GM12878 (cell line): Measurements from ENCODE around the gene KCNQ1OT1. TPM values are rescaled to one million over a fixed set of nuclear protein-coding genes. Genes with fewer than 3 reads are reported as not detected.

Experiments
- ATAC-seq: fragments of 200-7000 bp; cut with Tn5 transposase; 3 replicates; pipeline ENCODE4 v1.9.1; 2020; ENCODE audit warnings: mild to moderate bottlenecking, moderate library complexity
- BruUV-seq: library from RNA; stranded (reverse); fragments of 400-500 nt; replicated peaks from 2 replicates; lab custom pipeline; 2021; lab: Mats Ljungman, UMichigan
- CTCF ChIA-PET: fragments of 300-600 bp; sonication (Branson Sonifier 250); formaldehyde crosslinking; extraction: SDS; loops from one replicate; lab custom pipeline; 2021; ENCODE audit warnings: inconsistent platforms; lab: Yijun Ruan, JAX
- POLR2A ChIA-PET: fragments of 350-600 bp; formaldehyde crosslinking; extraction: SDS; loops from one replicate; lab custom pipeline; 2021; ENCODE audit warnings: inconsistent platforms; lab: Charles Lee
- RAD21 ChIA-PET: fragments of 300-600 bp; sonication (Branson Sonifier 250); formaldehyde crosslinking; loops from one replicate; lab custom pipeline; 2023; ENCODE audit warnings: antibody characterized with exemption; ENCODE audit not compliant: unreplicated experiment; lab: Charles Lee
- SMC1A ChIA-PET: fragments of 300-600 bp; sonication (Branson Sonifier 250); formaldehyde crosslinking; loops from one replicate; lab custom pipeline; 2023; ENCODE audit not compliant: unreplicated experiment, uncharacterized antibody; lab: Charles Lee
- DNase-seq: peaks from one replicate; pipeline ENCODE4 v3.0.0-alpha.2; 2011; ENCODE audit warnings: low read depth, low spot score
- FAIRE-seq: peaks from 3 replicates; lab custom pipeline; 2011; peaks lifted over from hg19 to GRCh38; lab: Jason Lieb, UNC
- H2AFZ ChIP-seq: 2 replicates; pipeline ENCODE4 v1.6.0; 2011; ENCODE audit warnings: low read depth, low read length, control low read depth; ENCODE audit not compliant: control insufficient read depth
- H3K27ac ChIP-seq: 2 replicates; pipeline ENCODE4 v1.5.1; 2011; ENCODE audit warnings: control low read depth; ENCODE audit not compliant: control insufficient read depth, insufficient read depth
- H3K27me3 ChIP-seq, 2 experiments: replicated peaks in 1 of 2; 2 replicates each; pipeline versions ENCODE4 v1.6.0 to v1.6.1; 2011; ENCODE audit warnings: low read length in 1 of 2; ENCODE audit not compliant: control insufficient read depth in 2 of 2, insufficient read depth in 2 of 2
- H3K36me3 ChIP-seq, 2 experiments: 2 replicates each; pipeline ENCODE4 v1.5.1; 2011; ENCODE audit warnings: low read length in 1 of 2; ENCODE audit not compliant: control insufficient read depth in 2 of 2, insufficient read depth in 2 of 2
- H3K4me1 ChIP-seq: 2 replicates; pipeline ENCODE4 v1.6.1; 2011; ENCODE audit warnings: mild to moderate bottlenecking, low read length, moderate library complexity, mixed read lengths; ENCODE audit not compliant: control insufficient read depth, insufficient read depth
- H3K4me2 ChIP-seq: 2 replicates; pipeline ENCODE4 v1.6.0; 2011; ENCODE audit warnings: control low read depth; ENCODE audit not compliant: control insufficient read depth, insufficient read depth
- H3K4me3 ChIP-seq: fragments of 200-600 bp; sonication (generic); 2 replicates; pipeline ENCODE4 v1.5.1; 2016
- H3K79me2 ChIP-seq: 2 replicates; pipeline ENCODE4 v1.6.0; 2011; ENCODE audit warnings: low read length; ENCODE audit not compliant: control insufficient read depth, insufficient read depth
- H3K9ac ChIP-seq: 2 replicates; pipeline ENCODE4 v1.8.0; 2011; ENCODE audit warnings: low read length, control low read depth, mixed read lengths; ENCODE audit not compliant: control insufficient read depth, insufficient read depth
- H3K9me3 ChIP-seq: replicated peaks from 3 replicates; pipeline ENCODE4 v1.5.1; 2011; ENCODE audit warnings: mild to moderate bottlenecking, low read length; ENCODE audit not compliant: control insufficient read depth, insufficient read depth
- H4K20me1 ChIP-seq: 2 replicates; pipeline ENCODE4 v1.6.0; 2011; ENCODE audit not compliant: control insufficient read depth, insufficient read depth
- CBX5 ChIP-seq: sonication (generic); IDR thresholded peaks from 2 replicates; pipeline ENCODE4 v1.6.1; 2016; ENCODE audit warnings: low read depth, moderate library complexity, mild to moderate bottlenecking, inconsistent platforms
- FOXM1 ChIP-seq: IDR thresholded peaks from 2 replicates; pipeline ENCODE4 v1.6.1; 2012; ENCODE audit warnings: low read depth, mild to moderate bottlenecking, inconsistent platforms, low read length, moderate library complexity
- GATAD2B ChIP-seq: fragments of 450-650 bp; conservative IDR thresholded peaks from 2 replicates; pipeline ENCODE4 v1.6.1; 2017; ENCODE audit warnings: low read depth, mild to moderate bottlenecking, moderate library complexity
- IRF4 ChIP-seq: IDR thresholded peaks from 2 replicates; pipeline ENCODE4 v1.6.1; 2011; ENCODE audit warnings: low read depth, low read length
- KAT2A ChIP-seq: conservative IDR thresholded peaks from 2 replicates; pipeline ENCODE4 v1.6.1; 2011; ENCODE audit warnings: low read depth, low read length; ENCODE audit not compliant: control insufficient read depth
- KLF5 ChIP-seq: fragments of 450-650 bp; IDR thresholded peaks from 2 replicates; pipeline ENCODE4 v1.6.1; 2014; ENCODE audit warnings: mild to moderate bottlenecking; ENCODE audit not compliant: partially characterized antibody
- SIN3A ChIP-seq: IDR thresholded peaks from 2 replicates; pipeline ENCODE4 v1.6.1; 2012; ENCODE audit warnings: low read depth, low read length, improper control_type of control experiment
- SREBF1 ChIP-seq: IDR thresholded peaks from 2 replicates; pipeline ENCODE4 v1.6.1; 2012; ENCODE audit warnings: mild to moderate bottlenecking, low read length
- YBX1 ChIP-seq: fragments of 450-650 bp; IDR thresholded peaks from 2 replicates; pipeline ENCODE4 v1.6.1; 2016; ENCODE audit warnings: antibody characterized with exemption
- ZBTB40 ChIP-seq: fragments of 450-650 bp; IDR thresholded peaks from 2 replicates; pipeline ENCODE4 v1.6.1; 2016; ENCODE audit warnings: mild to moderate bottlenecking, moderate library complexity, borderline replicate concordance
- ZNF622 ChIP-seq: fragments of 450-650 bp; IDR thresholded peaks from 2 replicates; pipeline ENCODE4 v1.6.1; 2017; ENCODE audit warnings: mild to moderate bottlenecking, inconsistent platforms
- WGBS: methylation state at CpG from one replicate; pipeline ENCODE4 v1.1.6; 2016; ENCODE audit warnings: low lambda C conversion rate; ENCODE audit not compliant: insufficient replicate concordance, insufficient coverage; ENCODE audit errors: missing lambda C conversion rate; 5-methylcytosine and 5-hydroxymethylcytosine counted together
- in situ Hi-C: fragments of 300-500 bp; cut with MboI; formaldehyde crosslinking; loops from 9 replicates; pipeline ENCODE4 v1.14.3; 2018; ENCODE audit warnings: mixed read lengths
- intact Hi-C: fragments of 100-400 bp; cut with micrococcal nuclease; formaldehyde crosslinking; loops from one replicate; pipeline ENCODE4 v1.14.2; 2022; ENCODE audit not compliant: unreplicated experiment
- polyA plus RNA-seq, 11 experiments: library from polyadenylated mRNA; depleted of rRNA in 4 of 11; unstranded in 6 of 11; stranded (reverse) in 5 of 11; fragments of >200 nt; fragmentation: Nextera tagmentation in 4 of 11; fragmentation: Illumina TruSeq in 1 of 11; extraction: Ambion mirVana in 4 of 11; extraction: Trizol in 1 of 11; gene quantifications; 1 replicate in 1 of 11; 2 replicates in 10 of 11; pipeline versions ENCODE4 v1.2.1 to v1.2.3, GENCODE V29; 2011 to 2016; ENCODE audit warnings: inconsistent platforms in 2 of 11, missing spikeins in 2 of 11, low read depth in 1 of 11
- total RNA-seq, 4 experiments: library from RNA; depleted of rRNA in 3 of 4; stranded (reverse); fragments of >200 nt in 3 of 4; fragmentation: Illumina TruSeq in 1 of 4; extraction: Trizol in 1 of 4; gene quantifications; 2 replicates each; pipeline versions ENCODE4 v1.2.1 to v1.2.3, GENCODE V29; 2013 to 2021

KCNQ1OT1 gene
- total and polyA plus RNA-seq, 10 of the 15 experiments (the other 5 are each of a cell fraction or from before 2014, with no cell fraction given): 0.02 to 1.6 (median 0.41) TPM

- Histone ChIP-seq H3K27me3 (no peaks in the 10 kb centered on the region; a peak in 2 of 4 replicates), H2AFZ (no peak overlapping the region), H3K9ac (no peak overlapping the region), H3K36me3 (no peaks in the 10 kb centered on the region), H3K4me1 (no peaks in the 10 kb centered on the region), H3K4me3 (no peak overlapping the region), H3K9me3 (no peaks in the 10 kb centered on the region), H4K20me1 (no peaks in the 10 kb centered on the region), H3K27ac (no peak overlapping the region), H3K79me2 (no peaks in the 10 kb centered on the region), H3K4me2 (no peak overlapping the region)
- ATAC-seq: no peak
- BruUV-seq: no TSS peak
- in situ Hi-C loops (no loop called here), intact Hi-C loops (no loop called here)
- RAD21 ChIA-PET: no interaction called here
- TF ChIP-seq ZNF622 (no peak), SIN3A (no peak), SREBF1 (no peak), ZBTB40 (no peak), GATAD2B (no peak), CBX5 (no peak), IRF4 (no peak), KLF5 (no peak), KAT2A (no peak), FOXM1 (no peak), YBX1 (no peak)
- SMC1A ChIA-PET: no interaction called here
- POLR2A ChIA-PET: no interaction called here
- WGBS: 38% methylated on average over 6 of the region's 9 CpGs
- no peak for FAIRE-seq
- DNase-seq: no peak
- CTCF ChIA-PET: no interaction called here
Measured at GRCh38 chr11:2729841-2730240, 30.0 kb upstream of the KCNQ1OT1 start.
